ENCODE results near the gene REEP1.

DNA sequence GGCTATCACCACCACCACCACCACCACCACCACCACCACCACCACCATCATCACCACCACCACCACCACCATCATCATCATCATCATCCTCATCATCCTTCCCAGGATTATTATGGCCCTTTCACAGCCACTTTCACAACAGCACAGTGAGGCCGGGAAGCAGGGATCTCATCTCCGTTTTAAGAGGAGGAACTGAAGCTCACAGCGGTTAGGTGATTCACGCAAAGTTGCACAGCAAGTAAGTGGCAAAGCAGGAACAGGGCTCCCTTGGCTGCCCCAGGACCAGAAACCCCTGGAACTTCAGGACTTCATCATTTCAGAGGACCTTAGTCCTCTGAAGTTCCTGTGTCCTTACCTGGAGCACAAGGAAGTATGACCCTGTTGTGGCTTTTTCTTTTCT lies 111.4 kb downstream of the REEP1 start:
- no peak for TF ChIP-seq EZH2 (IDR thresholded peaks at IDR 0.05; ENCODE audit: borderline replicate concordance, low read length)
- TF ChIP-seq, protein P1, sequence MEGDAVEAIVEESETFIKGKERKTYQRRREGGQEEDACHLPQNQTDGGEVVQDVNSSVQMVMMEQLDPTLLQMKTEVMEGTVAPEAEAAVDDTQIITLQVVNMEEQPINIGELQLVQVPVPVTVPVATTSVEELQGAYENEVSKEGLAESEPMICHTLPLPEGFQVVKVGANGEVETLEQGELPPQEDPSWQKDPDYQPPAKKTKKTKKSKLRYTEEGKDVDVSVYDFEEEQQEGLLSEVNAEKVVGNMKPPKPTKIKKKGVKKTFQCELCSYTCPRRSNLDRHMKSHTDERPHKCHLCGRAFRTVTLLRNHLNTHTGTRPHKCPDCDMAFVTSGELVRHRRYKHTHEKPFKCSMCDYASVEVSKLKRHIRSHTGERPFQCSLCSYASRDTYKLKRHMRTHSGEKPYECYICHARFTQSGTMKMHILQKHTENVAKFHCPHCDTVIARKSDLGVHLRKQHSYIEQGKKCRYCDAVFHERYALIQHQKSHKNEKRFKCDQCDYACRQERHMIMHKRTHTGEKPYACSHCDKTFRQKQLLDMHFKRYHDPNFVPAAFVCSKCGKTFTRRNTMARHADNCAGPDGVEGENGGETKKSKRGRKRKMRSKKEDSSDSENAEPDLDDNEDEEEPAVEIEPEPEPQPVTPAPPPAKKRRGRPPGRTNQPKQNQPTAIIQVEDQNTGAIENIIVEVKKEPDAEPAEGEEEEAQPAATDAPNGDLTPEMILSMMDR (conservative IDR thresholded peaks at IDR 0.05 in 1 of 2, IDR thresholded peaks at IDR 0.05 in 1 of 2; ENCODE audit: extremely low read depth in 1 of 2, insufficient read depth in 1 of 2, low read depth in 1 of 2, low read length in 2 of 2) = no peak

Measured in mammary epithelial cell (primary cell).